ENCODE results near the gene PPP1R10.
A peak's percentile ranks its signal among the peaks of the same experiment; 100 is the strongest.
"Not testable (repeated sequence)": the region's sequence is repeated elsewhere in the genome, so short reads cannot be mapped to it uniquely, and the experiment has no call there.

Gene PPP1R10

DNA sequence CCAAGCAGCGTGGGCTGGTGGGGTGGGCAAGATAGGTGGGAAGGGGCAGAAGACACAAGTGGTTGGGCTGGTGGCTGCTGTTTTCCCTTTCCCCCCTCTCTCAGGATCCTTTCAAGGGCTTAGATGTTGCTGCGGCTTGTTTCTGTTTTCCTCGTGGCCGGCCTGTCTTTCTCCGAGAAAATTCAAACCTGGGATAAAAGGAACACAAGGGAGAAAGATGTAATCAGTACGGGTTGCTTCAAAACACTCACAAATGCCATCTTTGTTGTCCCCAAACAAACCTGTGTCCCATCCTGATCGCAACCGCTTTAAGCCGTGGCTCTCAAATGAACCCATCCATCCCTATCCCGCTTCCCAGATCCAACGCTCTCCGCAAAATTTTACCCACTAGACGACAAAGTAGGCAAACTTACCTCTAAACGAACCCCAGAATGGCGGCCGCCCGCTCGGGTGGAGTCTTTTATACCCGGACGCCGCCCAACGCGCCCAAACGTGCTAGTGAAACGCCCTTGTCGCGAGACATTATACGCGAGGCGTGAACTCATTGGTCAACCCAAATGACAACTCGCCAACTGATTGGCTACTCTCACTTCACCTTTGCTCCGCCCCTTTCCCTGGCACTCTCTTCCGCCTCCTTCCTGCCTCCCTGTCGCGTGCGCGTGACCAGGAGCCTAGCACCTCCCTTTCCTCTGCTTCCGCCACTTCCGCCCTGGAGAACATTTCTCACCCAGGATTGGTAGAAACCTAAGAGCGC lies at the start of gene PPP1R10:
TSS of gene PPP1R10 (minus strand) at position 433 of the 754 bp plus-strand sequence. CDS start 7,299 bp downstream, outside the sequence.
- DNase-seq, result peak; percentile 100

DNA sequence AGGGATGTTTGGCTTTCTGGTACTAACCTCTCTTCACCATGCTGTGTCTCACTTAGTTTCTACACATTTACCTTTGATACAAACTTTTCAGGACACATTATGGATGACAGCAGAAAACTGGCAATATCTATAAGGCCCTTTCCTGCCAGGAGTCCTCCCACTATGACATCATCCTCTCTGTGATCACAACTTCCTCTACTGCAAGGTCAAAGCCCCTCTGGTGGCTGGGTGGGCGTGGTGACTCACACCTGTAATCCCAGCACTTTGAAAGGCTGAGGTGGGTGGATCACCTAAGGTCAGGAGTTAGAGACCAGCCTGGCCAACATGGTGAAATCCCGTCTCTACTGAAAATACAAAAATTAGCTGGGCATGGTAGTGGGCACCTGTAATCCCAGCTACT lies 49.3 kb upstream of the PPP1R10 start:
- not testable (repeated sequence) for DNase-seq

DNA sequence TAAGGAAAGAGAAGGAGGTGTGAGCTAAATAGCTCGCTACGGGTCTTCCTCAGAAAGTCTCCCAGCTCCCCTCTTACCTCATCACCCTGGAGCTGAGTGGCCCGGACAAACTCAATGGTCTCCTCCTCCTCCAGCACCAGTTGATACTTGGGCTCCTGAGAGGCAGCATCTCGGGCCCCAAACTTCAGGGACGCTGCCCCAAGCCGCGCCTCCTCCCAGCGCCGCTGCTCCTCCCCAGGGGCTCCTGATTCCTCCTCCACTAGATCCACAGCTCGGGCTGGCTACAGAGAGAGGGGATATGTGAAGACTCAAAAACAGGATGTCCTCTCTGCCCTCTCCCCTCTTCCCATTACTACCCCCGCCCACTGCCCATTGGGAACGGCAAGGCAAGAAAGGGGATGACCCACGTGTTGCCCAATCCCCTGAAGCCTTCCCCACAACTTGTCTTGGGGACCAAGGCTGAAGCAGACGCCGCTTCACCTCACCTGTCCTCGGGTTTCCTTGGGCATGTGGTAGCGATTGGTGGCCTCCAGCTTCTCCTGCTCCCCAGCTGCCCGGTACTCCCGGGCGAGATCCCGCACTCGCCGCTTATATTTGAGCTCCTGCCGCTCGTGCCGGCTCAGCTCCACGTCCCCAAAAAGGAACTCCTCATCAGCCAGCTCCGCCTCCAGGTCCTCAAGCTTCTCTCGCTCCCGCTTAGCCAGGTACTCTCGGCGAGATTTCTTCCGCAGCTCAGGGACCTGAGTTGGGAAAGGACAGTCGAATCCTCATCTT lies 48.1 kb upstream of the PPP1R10 start:
- DNase-seq, result no peak

DNA sequence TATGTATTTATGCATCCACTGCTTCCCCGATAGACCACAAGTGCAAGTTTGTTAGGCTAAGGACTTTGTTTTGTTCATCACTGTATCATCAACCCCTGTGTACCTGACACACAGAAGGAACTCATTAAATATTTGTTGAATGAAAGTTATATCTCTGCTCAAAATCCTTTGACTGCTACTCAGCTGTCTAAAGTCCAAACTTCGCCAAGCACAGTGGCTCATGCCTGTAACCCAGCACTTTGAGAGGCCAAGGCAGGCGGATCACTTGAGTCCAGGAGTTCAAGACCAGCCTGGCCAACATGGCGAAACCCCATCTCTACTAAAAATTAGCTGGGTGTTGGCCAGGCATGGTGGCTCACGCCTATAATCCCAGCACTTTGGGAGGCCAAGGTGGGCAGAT lies 40.9 kb upstream of the PPP1R10 start:
- DNase-seq, result not testable (repeated sequence)

DNA sequence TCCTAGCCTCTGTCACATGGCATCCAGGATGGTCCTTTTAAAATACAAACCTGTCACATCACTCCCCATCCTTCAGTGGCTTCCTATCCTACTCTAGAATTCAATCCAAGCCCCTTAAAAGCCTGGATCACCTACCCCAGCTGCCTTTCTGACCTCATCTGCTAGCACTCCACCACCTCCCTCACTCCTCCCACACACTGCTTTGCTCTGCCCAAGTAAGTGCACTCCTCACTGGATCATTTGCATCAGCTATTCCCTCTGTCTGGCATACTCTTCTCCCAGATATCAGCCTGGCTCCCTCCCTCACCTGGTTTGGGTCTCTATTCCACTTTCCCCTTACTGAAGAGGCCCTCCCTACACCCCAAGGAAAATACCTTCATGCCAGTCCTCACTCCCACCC lies 40.4 kb upstream of the PPP1R10 start:
- DNase-seq, result no peak

DNA sequence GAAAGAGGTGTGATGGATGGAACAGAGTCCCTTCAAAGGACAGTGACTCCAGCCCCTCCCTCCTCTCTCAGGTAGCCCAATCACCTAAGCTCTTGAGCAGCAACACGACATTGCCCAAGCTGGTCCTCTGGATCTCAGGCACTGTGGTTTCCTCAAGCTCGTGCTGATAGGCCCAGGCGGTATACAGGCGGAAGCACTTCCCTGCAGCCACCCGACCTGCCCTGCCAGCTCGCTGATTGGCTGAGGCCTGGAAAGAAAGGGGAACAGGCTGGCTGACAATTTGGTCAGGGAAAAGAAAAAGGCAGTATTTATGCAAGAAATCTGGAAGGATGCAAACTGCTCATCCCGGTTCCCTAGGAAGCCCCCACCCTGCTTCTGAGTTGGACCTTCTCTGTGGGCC lies 39.5 kb upstream of the PPP1R10 start:
- DNase-seq, result no peak

DNA sequence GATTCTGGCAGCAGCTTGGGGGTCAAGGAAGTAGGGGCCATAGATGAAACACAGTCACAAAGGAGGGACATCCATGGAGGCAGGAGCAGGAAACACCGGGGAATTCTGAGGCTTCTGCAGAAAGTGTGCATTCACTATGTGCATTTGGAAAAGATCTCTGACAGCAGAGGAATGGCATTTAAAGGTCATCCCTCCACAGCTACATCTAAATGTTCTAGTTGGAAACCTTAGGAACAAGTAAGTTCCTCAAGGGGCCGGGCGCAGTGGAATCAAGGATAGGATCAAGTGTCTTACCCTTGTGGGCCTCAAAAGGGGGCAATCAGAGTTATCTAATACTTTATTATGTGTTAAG lies 38.7 kb upstream of the PPP1R10 start:
- DNase-seq, result no peak

DNA sequence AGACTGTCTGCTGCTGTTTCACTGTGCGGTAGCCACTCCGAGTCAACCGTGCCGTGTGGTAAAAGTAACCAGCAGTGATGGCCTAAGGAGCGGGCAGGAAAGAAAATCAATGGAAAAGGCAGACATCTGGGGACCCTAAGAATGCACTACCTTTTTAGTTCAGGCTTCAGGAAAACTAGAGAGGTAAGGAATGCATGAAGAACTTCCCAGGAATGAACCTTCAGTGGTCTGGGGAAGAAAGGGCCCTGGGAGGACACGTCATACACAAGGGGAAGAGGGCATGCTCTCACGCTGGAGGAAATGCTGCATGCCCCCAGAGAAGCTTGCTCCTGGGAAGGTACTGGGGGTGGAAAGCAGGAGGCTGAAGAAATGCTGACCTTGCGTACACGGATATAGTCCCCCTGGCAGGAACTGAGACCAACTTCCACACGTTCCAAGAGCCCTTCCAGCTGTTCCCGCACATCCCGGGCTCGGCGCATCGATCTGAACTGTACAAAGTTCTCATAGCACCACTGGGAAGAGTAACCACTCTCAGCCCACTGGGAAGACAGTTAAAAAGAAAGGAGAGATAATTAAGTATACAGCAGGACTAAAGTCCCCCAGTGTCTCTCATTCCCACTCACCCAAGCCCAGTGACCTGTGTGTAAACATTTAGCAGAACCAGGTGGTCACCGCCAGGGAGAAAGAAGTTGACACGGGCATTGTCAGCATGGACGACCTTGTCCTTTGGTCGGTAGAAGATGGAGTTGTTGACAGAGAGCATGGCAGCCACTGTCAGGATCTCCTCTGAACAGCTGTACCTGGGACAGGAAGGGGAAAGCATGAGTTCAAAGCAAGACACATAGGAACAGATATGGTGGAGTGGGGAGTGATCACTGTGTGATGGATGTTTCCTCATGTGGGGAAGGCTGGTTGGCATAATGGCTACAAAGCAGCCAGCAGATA lies 38.0 kb upstream of the PPP1R10 start:
- no peak for DNase-seq

DNA sequence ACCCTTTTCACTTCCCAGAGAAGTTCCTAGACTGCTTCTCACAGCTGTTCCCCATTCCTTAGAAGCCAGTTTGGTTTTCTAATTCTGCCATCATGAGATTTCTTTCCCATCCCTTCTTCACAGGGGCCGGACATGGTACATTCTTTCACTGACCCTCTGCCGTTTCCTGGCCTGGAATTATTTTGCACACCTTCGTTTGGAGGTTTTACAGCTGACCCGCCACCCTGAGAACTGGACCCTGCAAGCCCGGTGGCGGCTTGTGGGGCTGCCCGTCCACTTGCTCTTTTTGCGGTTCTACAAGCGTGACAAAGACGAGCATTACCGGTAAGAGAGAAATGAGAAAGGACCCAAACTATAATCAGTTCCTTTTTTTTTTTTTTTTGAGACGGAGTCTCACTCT lies 34.1 kb upstream of the PPP1R10 start:
- DNase-seq, result no peak

DNA sequence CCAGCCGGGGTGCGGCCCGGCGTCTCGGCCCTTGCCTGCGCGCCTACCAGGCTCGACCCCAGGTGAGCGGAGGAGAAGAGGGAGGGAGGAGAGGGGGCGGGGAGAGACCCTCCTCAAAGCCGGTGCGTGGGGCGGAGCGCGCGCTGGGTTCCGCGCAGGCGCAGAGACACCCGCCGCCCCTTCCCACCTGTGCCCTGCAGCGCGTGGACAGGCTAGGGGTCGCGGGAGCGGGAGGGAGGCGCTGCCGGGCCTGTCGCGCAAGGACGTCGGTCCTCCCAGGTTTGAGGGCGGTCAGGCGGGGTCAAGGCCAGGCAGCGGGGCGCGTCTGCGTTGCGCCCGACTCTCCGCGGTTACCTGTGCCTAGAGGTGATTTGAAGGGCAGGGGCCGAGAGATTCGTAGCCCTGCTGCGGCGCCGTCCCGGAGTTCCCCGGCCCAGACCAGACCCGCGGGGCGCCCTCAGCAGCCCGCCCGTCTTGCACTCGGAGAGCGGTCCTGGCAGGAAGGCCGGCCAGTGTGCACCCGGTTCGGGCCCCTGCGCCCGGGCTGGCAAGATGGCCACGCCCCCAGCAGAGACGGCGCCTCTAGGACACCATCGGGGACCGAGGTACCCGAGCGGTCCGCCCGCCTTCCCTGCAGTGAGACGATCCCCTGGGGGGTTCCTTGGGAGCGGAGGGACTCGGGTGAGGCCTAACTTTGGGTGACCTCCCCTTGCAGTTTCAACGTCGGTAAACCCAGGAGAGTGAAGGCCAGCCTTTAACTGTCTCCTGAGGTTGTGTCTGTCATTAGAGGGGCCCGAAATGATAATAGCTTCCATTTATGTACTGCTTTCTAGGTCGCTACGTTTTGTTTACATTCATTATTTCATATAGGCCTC lies 30.4 kb upstream of the PPP1R10 start:
- peak; percentile 96 for DNase-seq

DNA sequence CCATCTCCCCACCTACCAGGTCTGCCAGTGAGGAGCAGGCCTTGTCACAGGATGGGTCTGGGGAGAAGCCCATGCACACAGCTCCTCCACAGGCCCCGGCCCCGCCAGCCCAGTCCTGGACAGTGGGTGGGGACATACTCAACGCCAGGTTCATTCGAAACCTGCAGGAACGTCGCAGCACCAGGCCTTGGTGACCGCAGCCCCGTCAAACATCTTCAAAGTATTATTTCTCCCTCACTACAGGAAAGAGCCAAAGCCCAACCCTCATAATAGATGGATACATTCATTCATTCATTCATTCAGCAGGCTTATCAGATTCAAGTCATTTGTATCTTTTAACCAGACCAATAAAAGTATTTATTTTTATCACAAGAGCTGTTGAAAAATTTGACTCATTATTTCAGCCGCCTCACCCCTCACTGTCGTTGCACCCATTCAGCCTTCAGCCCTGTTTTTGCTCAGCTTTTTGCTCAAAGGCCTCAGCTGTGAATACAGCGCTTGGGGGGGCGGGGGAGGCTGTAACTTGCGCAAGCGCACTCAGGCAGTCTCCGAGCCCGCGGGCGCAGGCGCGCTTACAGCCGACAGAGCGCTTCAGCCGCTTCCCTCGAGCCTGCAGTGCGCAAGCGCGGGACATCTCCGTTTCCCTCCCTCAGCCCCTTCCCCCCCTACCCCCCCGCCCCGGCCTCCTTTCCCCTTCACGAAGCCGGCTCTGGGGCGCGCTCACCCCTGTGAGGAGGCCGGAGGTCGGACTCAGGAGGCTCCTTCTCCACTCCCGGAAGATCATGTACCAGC lies 29.6 kb upstream of the PPP1R10 start, which contains the start of gene C6orf136:
TSS of gene C6orf136 (plus strand) at position 684 of the 792 bp plus-strand sequence. CDS start at position 783, 99 bp downstream.
- peak; percentile 97 for DNase-seq

DNA sequence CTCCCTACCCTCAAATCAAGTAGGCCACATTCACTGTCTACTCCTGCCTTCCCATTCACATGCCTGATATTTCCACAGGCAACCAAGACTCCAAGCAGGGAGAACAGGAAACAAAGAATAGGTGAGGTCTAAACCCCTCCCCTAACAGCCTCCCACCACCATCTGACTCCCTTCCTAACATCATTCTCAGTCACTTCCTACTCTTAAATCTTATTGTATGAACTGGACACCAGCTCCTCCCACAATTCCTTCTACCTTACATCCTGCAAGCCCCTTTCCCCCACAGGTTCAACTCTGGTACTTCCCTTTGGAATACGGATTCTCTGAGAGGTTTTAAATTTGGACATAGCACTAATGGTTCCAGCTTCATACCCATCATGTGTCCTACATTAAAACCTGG lies 28.9 kb upstream of the PPP1R10 start:
- no peak for DNase-seq

DNA sequence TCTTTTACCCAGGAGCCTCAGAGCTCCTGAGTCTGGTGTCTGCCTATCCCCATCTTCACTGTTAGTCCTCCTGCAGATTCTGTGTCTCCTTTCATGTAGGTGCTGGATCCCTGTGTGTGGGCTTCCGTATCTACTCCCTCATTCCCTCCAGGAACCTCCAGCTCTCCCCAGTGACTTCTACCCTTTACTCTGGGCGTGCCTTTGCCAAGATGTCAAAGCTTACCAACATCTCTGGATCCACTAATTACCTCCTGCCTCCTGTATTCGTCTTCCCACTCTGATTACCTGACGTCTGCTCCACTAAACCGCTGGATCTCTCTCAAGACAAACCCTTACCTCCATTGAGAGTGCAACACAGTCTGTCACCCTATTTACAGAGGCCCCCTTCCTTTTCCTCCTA lies 27.7 kb upstream of the PPP1R10 start:
- no peak for DNase-seq

DNA sequence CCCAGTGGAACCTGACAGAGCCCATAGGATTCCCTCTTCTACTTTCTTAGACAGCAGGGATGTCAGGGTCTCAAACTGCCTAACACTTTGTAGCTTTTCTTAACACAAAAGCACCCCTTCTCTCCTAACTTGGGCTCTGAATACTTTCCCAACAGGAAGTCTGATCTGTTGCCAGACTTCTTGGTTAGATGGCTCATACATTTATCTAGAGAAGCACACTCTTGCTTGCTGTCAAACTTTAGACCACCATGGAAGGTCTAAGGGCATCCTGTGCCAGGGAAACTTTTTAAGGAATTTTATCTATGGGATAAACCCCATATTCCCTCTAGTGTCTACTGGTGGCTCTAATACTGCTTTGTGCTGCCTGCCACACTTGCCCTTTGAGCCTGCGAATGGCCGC lies 26.6 kb upstream of the PPP1R10 start:
- DNase-seq, result no peak

DNA sequence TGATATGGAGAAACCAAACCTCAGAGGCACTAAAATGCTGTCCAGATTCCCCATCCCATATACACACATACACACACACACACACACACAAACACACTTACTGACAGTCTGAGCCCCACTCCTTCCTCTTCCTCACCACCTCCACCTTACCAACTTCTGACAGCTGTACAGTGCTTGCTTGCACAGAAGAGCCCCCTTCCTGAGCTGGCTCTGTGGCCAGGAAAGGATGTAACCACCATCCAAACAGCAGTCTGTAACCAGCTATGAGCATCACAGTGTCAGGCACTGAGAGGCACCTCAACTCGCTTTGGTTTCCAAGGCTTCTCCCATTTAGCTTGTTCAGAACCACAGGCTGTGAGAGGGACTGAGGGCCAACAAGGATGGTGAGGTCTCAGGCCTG lies 24.0 kb upstream of the PPP1R10 start:
- no peak for DNase-seq

DNA sequence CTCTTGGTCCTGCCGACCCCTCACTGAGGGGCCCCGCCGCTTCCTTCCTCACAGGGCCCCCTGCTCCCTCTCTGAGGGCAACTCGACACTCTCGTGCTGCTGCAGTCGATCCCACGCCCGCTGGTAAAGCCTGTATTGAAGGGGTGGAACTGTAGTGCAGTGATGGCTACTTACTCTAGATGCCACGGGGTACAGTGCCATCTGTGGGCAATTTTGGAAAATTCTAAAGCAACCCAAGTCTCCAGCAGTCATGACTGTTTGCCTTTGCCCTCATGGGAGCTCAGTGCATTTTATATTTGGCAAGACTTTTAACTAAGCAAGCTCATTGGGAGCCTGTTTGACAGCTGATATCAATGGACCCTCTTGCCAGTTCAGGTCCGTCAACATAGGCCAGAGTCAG lies 23.4 kb upstream of the PPP1R10 start:
- DNase-seq, result no peak

DNA sequence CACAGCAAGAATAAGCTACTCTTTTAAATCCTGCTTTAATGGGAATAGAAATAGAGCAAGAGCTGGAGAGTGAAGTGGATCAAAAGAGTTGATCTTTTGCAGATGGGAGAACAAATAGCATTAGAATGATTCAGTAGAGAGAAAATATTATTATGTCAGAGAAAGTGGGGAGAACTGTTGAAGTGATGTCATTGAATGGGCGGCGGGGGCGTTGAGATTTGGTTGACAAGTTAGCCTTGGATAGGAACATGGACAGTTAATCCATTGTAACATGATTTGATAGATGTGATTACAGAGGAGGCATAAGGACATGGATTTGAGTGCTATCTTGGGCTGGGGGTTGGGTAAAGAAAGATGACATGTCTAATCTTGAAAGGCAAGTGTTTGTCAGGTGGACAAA lies 18.8 kb upstream of the PPP1R10 start:
- DNase-seq, result no peak

DNA sequence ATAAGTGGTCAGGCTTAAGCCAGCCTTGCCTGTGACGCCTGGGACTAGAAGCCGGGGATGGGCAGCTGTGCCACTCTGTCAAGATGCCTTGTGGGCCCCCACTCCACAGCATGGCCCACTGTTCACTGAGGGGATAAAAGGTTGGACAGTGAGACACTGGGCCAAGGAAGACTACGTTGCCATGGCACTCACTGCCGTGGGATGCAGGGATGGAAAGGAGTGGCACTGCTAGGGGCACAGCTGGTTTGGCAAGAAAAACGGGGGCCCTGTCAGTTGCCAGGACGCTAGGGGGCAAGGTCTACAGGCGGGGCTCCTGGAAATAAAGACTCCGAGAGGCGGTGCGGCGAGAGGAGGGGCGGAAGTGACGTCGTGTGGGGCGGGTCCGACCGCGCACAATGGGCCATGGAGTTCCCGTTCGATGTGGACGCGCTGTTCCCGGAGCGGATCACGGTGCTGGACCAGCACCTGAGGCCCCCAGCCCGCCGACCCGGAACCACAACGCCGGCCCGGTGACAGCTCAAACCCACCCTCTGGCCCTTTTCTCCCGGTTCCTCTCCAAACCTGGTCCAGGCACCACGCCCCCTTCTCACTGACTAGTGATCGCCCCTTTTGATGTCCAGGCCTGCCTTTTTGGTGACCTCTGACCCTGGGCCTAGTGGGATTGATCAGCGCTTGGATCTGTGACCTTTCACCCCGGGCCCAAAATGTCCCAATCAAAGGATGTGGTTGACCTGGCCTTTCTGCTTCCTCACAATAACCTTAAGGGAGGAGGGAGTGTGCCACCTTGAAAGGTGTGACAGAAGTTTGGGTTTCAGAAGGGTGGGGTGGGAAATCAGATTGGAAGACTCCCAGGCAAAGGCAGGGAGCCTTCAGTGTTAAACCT lies 9.7 kb upstream of the PPP1R10 start, which contains the start of gene ATAT1:
TSS of gene ATAT1 (plus strand) at position 391 of the 883 bp plus-strand sequence.
- DNase-seq, result peak; percentile 94

DNA sequence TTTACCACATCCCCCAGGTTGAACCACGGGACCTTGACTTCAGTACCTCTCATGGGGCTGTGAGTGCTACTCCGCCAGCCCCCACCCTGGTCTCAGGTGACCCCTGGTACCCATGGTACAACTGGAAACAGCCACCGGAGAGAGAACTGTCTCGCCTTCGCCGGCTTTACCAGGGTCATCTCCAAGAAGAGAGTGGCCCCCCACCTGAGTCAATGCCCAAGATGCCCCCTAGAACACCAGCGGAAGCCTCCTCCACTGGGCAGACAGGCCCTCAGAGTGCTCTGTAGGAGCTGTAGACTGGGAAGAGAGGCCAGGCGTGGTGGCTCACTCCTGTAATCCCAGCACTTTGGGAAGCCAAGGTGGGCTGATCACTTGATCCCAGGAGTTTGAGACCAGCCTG lies 8.5 kb upstream of the PPP1R10 start:
- DNase-seq, result no peak

DNA sequence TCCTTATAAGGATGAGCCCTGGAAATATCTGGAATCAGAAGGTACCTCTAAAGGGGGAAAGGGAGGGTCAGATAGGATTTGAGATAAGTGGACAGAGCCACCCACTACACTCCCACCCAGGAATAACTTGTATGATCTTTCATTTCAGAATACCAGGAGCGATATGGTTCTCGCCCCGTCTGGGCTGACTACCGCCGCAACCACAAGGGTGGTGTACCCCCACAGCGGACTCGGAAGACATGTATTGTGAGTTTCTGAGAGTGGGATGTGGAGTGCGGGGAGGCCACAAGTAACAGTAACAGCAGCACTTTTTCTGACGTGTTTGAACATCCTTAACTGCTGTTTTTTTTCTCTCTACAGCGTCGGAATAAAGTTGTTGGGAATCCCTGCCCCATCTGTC lies 2.5 kb upstream of the PPP1R10 start:
- DNase-seq, result no peak
